ENCODE data around the gene FBXO42. TPM values are rescaled to one million over a fixed set of nuclear protein-coding genes. Genes with fewer than 3 reads are reported as not detected.
A peak's percentile ranks its signal among the peaks of the same experiment; 100 is the strongest.

Gene FBXO42
- total and polyA plus RNA-seq, 9 of the 15 experiments (the other 6 are each of a cell fraction or from before 2014, with no cell fraction given) = 7.2 to 24.8 (median 17.4) TPM

DNA sequence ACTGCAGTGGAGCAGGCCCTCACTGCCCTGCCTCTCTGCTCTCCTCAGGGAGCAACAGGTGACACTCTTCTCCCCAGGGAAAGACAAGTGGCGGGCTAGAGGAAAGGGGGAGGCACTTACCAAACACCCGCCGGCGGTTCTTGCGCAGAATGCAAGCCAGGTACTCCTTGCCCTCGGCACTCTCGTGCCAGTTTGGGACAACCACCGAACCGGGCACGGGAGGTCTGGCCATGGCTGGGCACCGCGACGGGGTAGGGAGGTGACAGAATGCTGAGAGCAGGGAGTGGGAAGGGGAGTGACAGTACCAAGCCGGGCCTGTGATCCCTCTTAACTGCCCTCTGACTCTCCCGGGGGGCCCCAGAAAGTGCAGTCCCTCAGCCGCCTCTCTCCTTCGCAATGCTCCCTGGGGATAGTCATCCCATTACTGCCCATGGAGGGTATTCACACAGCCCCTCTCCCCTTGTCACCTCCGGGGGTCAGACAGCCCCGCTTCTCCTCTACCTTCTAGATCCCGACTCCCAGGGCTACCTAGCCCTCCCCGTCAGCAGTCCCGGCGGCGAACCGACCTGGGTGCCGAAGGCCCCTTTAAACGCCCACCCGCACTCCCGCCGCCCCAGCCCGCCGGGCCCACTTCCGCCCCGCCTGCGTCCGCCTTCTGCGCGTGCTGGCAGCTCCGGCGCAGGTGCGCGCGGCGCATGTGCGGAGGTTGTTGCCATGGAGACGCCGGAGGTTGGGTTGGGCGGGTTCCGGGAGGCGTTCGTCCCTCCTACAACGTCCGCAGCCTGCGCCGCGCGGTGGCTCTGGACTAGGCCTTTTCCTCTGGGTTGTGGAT lies 115.6 kb downstream of the FBXO42 start, which contains the start of gene CPLANE2 (continued):
- peak in 1 of 3 experiments; percentile 70 for TF ChIP-seq YY1 (IDR thresholded peaks at IDR 0.05; ENCODE audit: borderline replicate concordance in 1 of 3, control insufficient read depth in 1 of 3, extremely low read depth in 1 of 3, insufficient read depth in 3 of 3, insufficient read length in 1 of 3, insufficient replicate concordance in 2 of 3, low read depth in 1 of 3, low read length in 2 of 3)
- TF ChIP-seq KDM5B (IDR thresholded peaks at IDR 0.05; ENCODE audit: insufficient replicate concordance, low read depth, low read length) = peak; percentile 81
- TF ChIP-seq NCOA6 (IDR thresholded peaks at IDR 0.05) = no peak
- TF ChIP-seq HOMEZ (CRISPR knock-in tag; IDR thresholded peaks at IDR 0.05) = no peak
- TF ChIP-seq, protein P1, sequence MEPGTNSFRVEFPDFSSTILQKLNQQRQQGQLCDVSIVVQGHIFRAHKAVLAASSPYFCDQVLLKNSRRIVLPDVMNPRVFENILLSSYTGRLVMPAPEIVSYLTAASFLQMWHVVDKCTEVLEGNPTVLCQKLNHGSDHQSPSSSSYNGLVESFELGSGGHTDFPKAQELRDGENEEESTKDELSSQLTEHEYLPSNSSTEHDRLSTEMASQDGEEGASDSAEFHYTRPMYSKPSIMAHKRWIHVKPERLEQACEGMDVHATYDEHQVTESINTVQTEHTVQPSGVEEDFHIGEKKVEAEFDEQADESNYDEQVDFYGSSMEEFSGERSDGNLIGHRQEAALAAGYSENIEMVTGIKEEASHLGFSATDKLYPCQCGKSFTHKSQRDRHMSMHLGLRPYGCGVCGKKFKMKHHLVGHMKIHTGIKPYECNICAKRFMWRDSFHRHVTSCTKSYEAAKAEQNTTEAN (CRISPR knock-in tag; IDR thresholded peaks at IDR 0.05) = peak; percentile 58; the same call in 1 of the 2 replicates
- no peak for TF ChIP-seq ZNF780A (CRISPR knock-in tag; IDR thresholded peaks at IDR 0.05)
- TF ChIP-seq BRCA1 (IDR thresholded peaks at IDR 0.05) = no peak
- TF ChIP-seq BRCA1 (CRISPR knock-in tag; IDR thresholded peaks at IDR 0.05) = no peak
- peak; percentile 98 for TF ChIP-seq NRF1 (conservative IDR thresholded peaks at IDR 0.05 in 1 of 2, IDR thresholded peaks at IDR 0.05 in 1 of 2)
- peak; percentile 50; the same call in 1 of the 2 replicates for TF ChIP-seq CTBP1 (IDR thresholded peaks at IDR 0.05; ENCODE audit: borderline replicate concordance)
- TF ChIP-seq E2F8 (IDR thresholded peaks at IDR 0.05; ENCODE audit: low read depth, partially characterized antibody) = peak; percentile 44
- peak; percentile 91 for TF ChIP-seq POLR2G (IDR thresholded peaks at IDR 0.05; ENCODE audit: low read depth, low read length)
- TF ChIP-seq ZNF436 (CRISPR knock-in tag; IDR thresholded peaks at IDR 0.05) = no peak
- TF ChIP-seq HNRNPH1 (optimal IDR thresholded peaks at IDR 0.05; ENCODE audit: low read depth, low read length) = no peak
- peak; percentile 17; the same call in 1 of the 2 replicates for TF ChIP-seq ZNF707 (CRISPR knock-in tag; conservative IDR thresholded peaks at IDR 0.05)
- TF ChIP-seq, protein P2, sequence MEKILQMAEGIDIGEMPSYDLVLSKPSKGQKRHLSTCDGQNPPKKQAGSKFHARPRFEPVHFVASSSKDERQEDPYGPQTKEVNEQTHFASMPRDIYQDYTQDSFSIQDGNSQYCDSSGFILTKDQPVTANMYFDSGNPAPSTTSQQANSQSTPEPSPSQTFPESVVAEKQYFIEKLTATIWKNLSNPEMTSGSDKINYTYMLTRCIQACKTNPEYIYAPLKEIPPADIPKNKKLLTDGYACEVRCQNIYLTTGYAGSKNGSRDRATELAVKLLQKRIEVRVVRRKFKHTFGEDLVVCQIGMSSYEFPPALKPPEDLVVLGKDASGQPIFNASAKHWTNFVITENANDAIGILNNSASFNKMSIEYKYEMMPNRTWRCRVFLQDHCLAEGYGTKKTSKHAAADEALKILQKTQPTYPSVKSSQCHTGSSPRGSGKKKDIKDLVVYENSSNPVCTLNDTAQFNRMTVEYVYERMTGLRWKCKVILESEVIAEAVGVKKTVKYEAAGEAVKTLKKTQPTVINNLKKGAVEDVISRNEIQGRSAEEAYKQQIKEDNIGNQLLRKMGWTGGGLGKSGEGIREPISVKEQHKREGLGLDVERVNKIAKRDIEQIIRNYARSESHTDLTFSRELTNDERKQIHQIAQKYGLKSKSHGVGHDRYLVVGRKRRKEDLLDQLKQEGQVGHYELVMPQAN (IDR thresholded peaks at IDR 0.05; ENCODE audit: borderline replicate concordance) = peak; percentile 71; the same call in 1 of the 2 replicates

Measured in K562 (cell line).